HepG2 (cell line): ENCODE results near the gene DENND4B. TPM values are rescaled to one million over a fixed set of nuclear protein-coding genes. Genes with fewer than 3 reads are reported as not detected.
A peak's percentile ranks its signal among the peaks of the same experiment; 100 is the strongest.

Experiments
- AKAP8 ChIP-seq: sonication (generic); formaldehyde crosslinking; IDR thresholded peaks from 2 replicates; pipeline ENCODE4 v1.5.1; 2020; ENCODE audit warnings: mild to moderate bottlenecking, missing genetic modification reagents
- ARHGAP35 ChIP-seq: sonication (generic); formaldehyde crosslinking; IDR thresholded peaks from 2 replicates; pipeline ENCODE4 v1.9.0; 2022; ENCODE audit warnings: mild to moderate bottlenecking, inconsistent platforms, moderate library complexity, missing genetic modification reagents, borderline replicate concordance
- ARID4A ChIP-seq: sonication (generic); formaldehyde crosslinking; IDR thresholded peaks from 2 replicates; pipeline ENCODE4 v1.5.0; 2020; ENCODE audit warnings: mild to moderate bottlenecking, missing genetic modification reagents, borderline replicate concordance
- ATF5 ChIP-seq: sonication (generic); formaldehyde crosslinking; IDR thresholded peaks from 2 replicates; pipeline ENCODE4 v1.4.0; 2020; ENCODE audit warnings: mild to moderate bottlenecking, low read depth, missing genetic modification reagents
- CERS6 ChIP-seq: sonication (generic); formaldehyde crosslinking; IDR thresholded peaks from 2 replicates; pipeline ENCODE4 v1.5.0; 2020; ENCODE audit warnings: missing genetic modification reagents
- GTF2F1 ChIP-seq: fragments of 150-350 bp; IDR thresholded peaks from 2 replicates; pipeline ENCODE4 v1.6.1; 2014; ENCODE audit warnings: low read length
- HNF1B ChIP-seq: sonication (generic); formaldehyde crosslinking; IDR thresholded peaks from 2 replicates; pipeline ENCODE4 v1.5.1; 2020; ENCODE audit warnings: mild to moderate bottlenecking, moderate library complexity, missing genetic modification reagents
- SP1 ChIP-seq, 2 experiments: fragments of 450-650 bp in 1 of 2; sonication (generic) in 1 of 2; formaldehyde crosslinking in 1 of 2; IDR thresholded peaks; 2 replicates each; pipeline versions ENCODE4 v1.4.0 to v1.6.1; 2016 to 2020; ENCODE audit warnings: missing genetic modification reagents in 1 of 2
- ZFP36L2 ChIP-seq: sonication (generic); formaldehyde crosslinking; IDR thresholded peaks from 2 replicates; pipeline ENCODE4 v1.4.0; 2020; ENCODE audit warnings: missing genetic modification reagents
- ZFYVE20 ChIP-seq: sonication (generic); formaldehyde crosslinking; IDR thresholded peaks from 2 replicates; pipeline ENCODE4 v1.8.0; 2023; ENCODE audit warnings: low read depth, mild to moderate bottlenecking, moderate library complexity, missing genetic modification reagents, borderline replicate concordance
- ZNF143 ChIP-seq: sonication (generic); formaldehyde crosslinking; IDR thresholded peaks from 2 replicates; pipeline ENCODE4 v1.4.0; 2020; ENCODE audit warnings: missing genetic modification reagents
- ZNF251 ChIP-seq: sonication (generic); formaldehyde crosslinking; IDR thresholded peaks from 2 replicates; pipeline ENCODE4 v1.9.0; 2021; ENCODE audit warnings: mild to moderate bottlenecking, missing genetic modification reagents
- ZNF570 ChIP-seq: sonication (generic); formaldehyde crosslinking; IDR thresholded peaks from 2 replicates; pipeline ENCODE4 v1.4.0; 2020; ENCODE audit warnings: mild to moderate bottlenecking, missing genetic modification reagents, borderline replicate concordance
- ZNF672 ChIP-seq: sonication (generic); formaldehyde crosslinking; IDR thresholded peaks from 2 replicates; pipeline ENCODE4 v1.8.1; 2022; ENCODE audit warnings: missing genetic modification reagents
- ZNF720 ChIP-seq: sonication (generic); formaldehyde crosslinking; IDR thresholded peaks from 2 replicates; pipeline ENCODE4 v1.4.0; 2020; ENCODE audit warnings: missing genetic modification reagents
- ZNF879 ChIP-seq: sonication (generic); formaldehyde crosslinking; IDR thresholded peaks from 2 replicates; pipeline ENCODE4 v1.8.1; 2023; ENCODE audit warnings: missing genetic modification reagents
- ZXDC ChIP-seq: sonication (generic); formaldehyde crosslinking; IDR thresholded peaks from 2 replicates; pipeline ENCODE4 v1.5.0; 2020; ENCODE audit warnings: mild to moderate bottlenecking, missing genetic modification reagents
- polyA plus RNA-seq, 8 experiments: library from polyadenylated mRNA; depleted of rRNA in 3 of 8; stranded (reverse) in 7 of 8; unstranded in 1 of 8; fragments of >200 nt; fragmentation: Illumina TruSeq in 4 of 8; extraction: Trizol in 4 of 8; gene quantifications; 2 replicates each; pipeline versions ENCODE4 v1.2.1 to v1.2.3, GENCODE V29; 2011 to 2016; ENCODE audit warnings: low read depth in 4 of 8, missing spikeins in 1 of 8, mixed read lengths in 1 of 8; ENCODE audit not compliant: insufficient read depth in 1 of 8
- total RNA-seq, 5 experiments: library from RNA; depleted of rRNA; stranded (reverse); fragments of >200 nt; fragmentation: Illumina TruSeq; extraction: Trizol; gene quantifications; 2 replicates each; pipeline ENCODE4 v1.2.3, GENCODE V29; 2016; ENCODE audit warnings: low read depth in 1 of 5

The DENND4B gene
- total and polyA plus RNA-seq, 2 of the 13 experiments (the other 11 are each of a cell fraction or from before 2014, with no cell fraction given), result 15.1 to 20.3 TPM

- TF ChIP-seq HNF1B (CRISPR knock-in tag) (peak; percentile 46), ZNF879 (no peak), GTF2F1 (no peak), ZNF720 (no peak), ATF5 (CRISPR knock-in tag) (no peak), ZFP36L2 (no peak), ZNF143 (CRISPR knock-in tag) (no peak), ZNF570 (CRISPR knock-in tag) (no peak), ZXDC (no peak), AKAP8 (CRISPR knock-in tag) (no peak), ARHGAP35 (CRISPR knock-in tag) (no peak), ZNF251 (no peak), CERS6 (CRISPR knock-in tag) (no peak), SP1 (IDR thresholded peaks at IDR 0.05) (no peak), SP1 (CRISPR knock-in tag; IDR thresholded peaks at IDR 0.05) (peak; percentile 17; the same call in 1 of the 2 replicates), ARID4A (peak; percentile 84), ZFYVE20 (no peak), ZNF672 (CRISPR knock-in tag) (no peak)
These were observed 23.3 kb downstream of the DENND4B start, which contains the start of gene GATAD2B (continued) for GRCh38 chr1:153922972-153923925.
